B cell (primary cell): ENCODE data around the gene RSBN1L. TPM values are rescaled to one million over a fixed set of nuclear protein-coding genes. Genes with fewer than 3 reads are reported as not detected.

Experiments
- ATAC-seq: fragments of 200-7000 bp; cut with Tn5 transposase; one replicate; pipeline ENCODE4 v1.10.0; 2021; ENCODE audit warnings: low read depth, mild to moderate bottlenecking, moderate number of reproducible peaks, moderate library complexity
- CTCF ChIA-PET: fragments of 350-600 bp; sonication (Branson Sonifier 250); formaldehyde crosslinking; loops from one replicate; lab custom pipeline; 2021; ENCODE audit warnings: antibody characterized with exemption, inconsistent platforms; lab: Charles Lee
- POLR2A ChIA-PET: fragments of 350-600 bp; sonication (Branson Sonifier 250); formaldehyde crosslinking; loops from one replicate; lab custom pipeline; 2021; ENCODE audit warnings: antibody characterized with exemption; lab: Charles Lee
- DNase-seq: peaks from one replicate; pipeline ENCODE4 v3.0.0; 2013
- H2AFZ ChIP-seq: 2 replicates; pipeline ENCODE4 v1.6.1; 2012; ENCODE audit warnings: mild to moderate bottlenecking, low read depth, low read length; ENCODE audit not compliant: insufficient read depth, poor library complexity, severe bottlenecking
- H3K27ac ChIP-seq, 2 donors: 1 replicate in 1 of 2; 2 replicates in 1 of 2; pipeline ENCODE4 v1.5.1; 2012 to 2013; ENCODE audit warnings: low read length in 2 of 2, mild to moderate bottlenecking in 2 of 2, moderate library complexity in 1 of 2
- H3K27me3 ChIP-seq, 4 experiments: fragments of 200-600 bp in 1 of 4; sonication (generic) in 1 of 4; replicated peaks in 1 of 4; 1 replicate in 2 of 4; 2 replicates in 2 of 4; pipeline versions ENCODE4 v1.6.1 to v1.7.0; 2013 to 2016; ENCODE audit warnings: low read length in 3 of 4, mild to moderate bottlenecking in 2 of 4, mixed read lengths in 1 of 4, moderate library complexity in 1 of 4; ENCODE audit not compliant: insufficient read depth in 4 of 4, control insufficient read depth in 3 of 4; ENCODE audit errors: control extremely low read depth in 1 of 4
- H3K36me3 ChIP-seq, 2 experiments: replicated peaks in 1 of 2; 1 replicate in 1 of 2; 2 replicates in 1 of 2; pipeline versions ENCODE4 v1.6.1 to v1.7.1; 2013; ENCODE audit warnings: low read length in 1 of 2; ENCODE audit not compliant: insufficient read depth in 2 of 2, control insufficient read depth in 1 of 2; ENCODE audit errors: control extremely low read depth in 1 of 2, extremely low read depth in 1 of 2
- H3K4me1 ChIP-seq, 2 donors: fragments of 200-600 bp in 1 of 2; sonication (generic) in 1 of 2; 1 replicate in 1 of 2; 2 replicates in 1 of 2; pipeline versions ENCODE4 v1.5.1 to v1.6.1; 2013 to 2017; ENCODE audit warnings: low read length in 2 of 2; ENCODE audit not compliant: control insufficient read depth in 2 of 2, insufficient read depth in 2 of 2
- H3K4me2 ChIP-seq: replicated peaks from 2 replicates; pipeline ENCODE3; 2012; ENCODE audit warnings: mild to moderate bottlenecking, low read depth, low read length; ENCODE audit not compliant: poor library complexity, severe bottlenecking
- H3K4me3 ChIP-seq, 5 experiments: fragments of 200-600 bp in 1 of 5; sonication (generic) in 1 of 5; 1 replicate in 3 of 5; 2 replicates in 2 of 5; pipeline versions ENCODE4 v1.5.1 to v1.7.0; 2011 to 2016; ENCODE audit warnings: low read length in 4 of 5, mild to moderate bottlenecking in 4 of 5, low read depth in 2 of 5, control low read depth in 1 of 5, moderate library complexity in 1 of 5; ENCODE audit not compliant: insufficient read depth in 1 of 5; ENCODE audit errors: control extremely low read depth in 1 of 5, extremely low read depth in 1 of 5
- H3K79me2 ChIP-seq: fragments of 200-600 bp; sonication (generic); one replicate; pipeline ENCODE4 v1.6.0; 2016; ENCODE audit warnings: low read length; ENCODE audit not compliant: control insufficient read depth, insufficient read depth
- H3K9ac ChIP-seq: fragments of 200-600 bp; sonication (generic); 2 replicates; pipeline ENCODE4 v1.6.1; 2017; ENCODE audit warnings: mild to moderate bottlenecking, low read length, moderate library complexity
- H3K9me3 ChIP-seq, 3 donors: one replicate each; pipeline versions ENCODE4 v1.6.1 to v1.7.1; 2013; ENCODE audit warnings: low read length in 2 of 3; ENCODE audit not compliant: control insufficient read depth in 2 of 3, insufficient read depth in 1 of 3; ENCODE audit errors: control extremely low read depth in 1 of 3
- H4K20me1 ChIP-seq: 2 replicates; pipeline ENCODE4 v1.6.0; 2012; ENCODE audit warnings: mild to moderate bottlenecking, low read length; ENCODE audit not compliant: insufficient read depth, control insufficient read depth, poor library complexity, severe bottlenecking
- H3K27ac Mint-ChIP-seq: one replicate; pipeline ENCODE4 v1.8.0; 2021; ENCODE audit warnings: mixed read lengths
- H3K27me3 Mint-ChIP-seq: one replicate; pipeline ENCODE4 v1.8.0; 2021; ENCODE audit warnings: mixed read lengths
- H3K4me1 Mint-ChIP-seq: one replicate; pipeline ENCODE4 v1.8.0; 2021; ENCODE audit warnings: mixed read lengths
- H3K4me3 Mint-ChIP-seq: one replicate; pipeline ENCODE4 v1.8.0; 2021; ENCODE audit warnings: mixed read lengths
- H3K9me3 Mint-ChIP-seq: one replicate; pipeline ENCODE4 v1.8.0; 2022; ENCODE audit warnings: mixed read lengths; ENCODE audit not compliant: insufficient read depth
- CTCF ChIP-seq: fragments of 200-600 bp; IDR thresholded peaks from one replicate; pipeline ENCODE4 v1.8.0; 2022; ENCODE audit warnings: antibody characterized with exemption, mild to moderate bottlenecking
- EZH2 ChIP-seq: IDR thresholded peaks from 2 replicates; pipeline ENCODE4 v1.6.1; 2012; ENCODE audit warnings: borderline replicate concordance, low read depth, mild to moderate bottlenecking, moderate library complexity, low read length; ENCODE audit not compliant: insufficient read depth, poor library complexity, severe bottlenecking
- WGBS: methylation state at CpG from one replicate; pipeline ENCODE4 v1.1.5; 2013; ENCODE audit warnings: missing lambda C conversion rate; ENCODE audit not compliant: insufficient coverage; 5-methylcytosine and 5-hydroxymethylcytosine counted together
- intact Hi-C: fragments of 100-400 bp; cut with micrococcal nuclease; formaldehyde crosslinking; loops from one replicate; pipeline ENCODE4 v1.10.0; 2022
- polyA plus RNA-seq: library from polyadenylated mRNA; depleted of rRNA; stranded (reverse); fragments of >200 nt; gene quantifications from 2 replicates; pipeline ENCODE4 v1.2.3, GENCODE V29; 2012
- total RNA-seq, 2 donors: library from RNA; stranded (reverse); fragments of 120-200 nt in 1 of 2; gene quantifications; 1 replicate in 1 of 2; 2 replicates in 1 of 2; pipeline versions ENCODE4 v1.2.3 to v1.2.4, GENCODE V29; 2013 to 2022

RSBN1L gene
- total and polyA plus RNA-seq, 2 donors (not counting 1 experiment from before 2014, with no cell fraction given) = 17.0 to 47.0 TPM

DNA sequence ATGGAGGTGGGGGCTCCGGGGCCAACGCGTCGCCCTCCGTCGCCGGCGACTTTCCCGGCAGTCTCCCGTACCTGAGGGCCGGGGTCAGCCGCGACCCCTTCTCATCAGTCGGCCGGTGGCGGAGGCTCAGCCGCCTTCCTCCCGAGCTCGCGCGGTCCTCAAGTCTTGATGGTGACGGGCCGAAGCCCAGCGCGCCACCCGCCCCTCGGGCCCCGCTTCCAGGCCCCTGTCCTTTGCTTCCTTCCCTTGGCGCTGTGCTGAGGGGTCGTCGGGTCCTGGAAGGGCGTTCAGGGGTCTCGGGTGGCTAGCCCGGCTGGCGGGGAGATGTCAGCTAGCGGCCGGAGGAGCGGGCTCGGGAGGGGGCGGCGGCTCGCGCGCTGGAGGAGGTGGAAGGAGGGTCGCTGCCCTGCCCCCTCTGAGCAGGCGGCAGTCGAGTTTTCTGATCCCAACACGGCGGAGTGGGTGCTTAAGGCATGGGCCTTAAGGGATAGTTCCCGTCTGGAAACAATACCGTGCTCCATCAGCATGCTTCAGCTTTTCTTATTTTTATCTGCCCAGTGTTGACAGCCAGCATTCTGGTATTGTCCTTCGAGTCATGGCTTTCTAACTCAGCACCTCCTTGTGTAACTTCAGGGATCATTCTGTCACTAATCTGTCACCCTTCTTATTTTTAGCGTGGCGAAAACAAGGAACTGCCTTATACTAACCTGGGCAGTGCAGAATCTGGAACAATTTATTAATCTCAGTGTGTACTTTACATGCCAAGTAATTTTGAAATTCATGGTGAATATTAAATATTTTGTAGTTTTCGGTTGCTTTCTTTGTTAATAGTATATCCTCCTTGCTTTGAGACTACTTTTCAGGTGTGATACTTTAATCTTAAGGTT, 103.1 kb downstream of the RSBN1L start:
- ChIA-PET CTCF (interaction anchor here (0.5 to 3.1 kb wide), 10 partner anchors 22 to 1462 kb away, joined by 3 to 13 read pairs (median 4); partner anchors contain the start of gene RSBN1L), POLR2A (interaction anchor here (1.0 to 3.0 kb wide), 2 partner anchors 23 to 25 kb away, joined by 6 to 20 read pairs; no protein-coding TSS in a partner anchor)
- H3K4me3 Mint-ChIP-seq = peak overlapping the region; percentile 91
- H3K27ac Mint-ChIP-seq = peak overlapping the region; percentile 92
- peaks cover 80% of the 10 kb centered on the region for H3K4me1 Mint-ChIP-seq
- H3K27me3 Mint-ChIP-seq = no peaks in the 10 kb centered on the region
- Histone ChIP-seq H3K27me3 (no peaks in the 10 kb centered on the region), H3K4me1 (peaks cover 50 to 57% of the 10 kb centered on the region in 2 donors), H3K4me2 (peak overlapping the region; percentile 88), H3K9me3 (no peaks in the 10 kb centered on the region), H3K4me3 (peak overlapping the region; percentile 79 to 97 (median 91)), H3K36me3 (peaks cover 0 to 2% of the 10 kb centered on the region in 2 experiments), H3K9ac (peak overlapping the region; percentile 88), H3K79me2 (peaks cover 93% of the 10 kb centered on the region), H2AFZ (peak overlapping the region; percentile 85), H3K27ac (peak overlapping the region; percentile 77 to 87), H4K20me1 (peaks cover 15% of the 10 kb centered on the region)
- intact Hi-C loops = loop anchor here (5.0 kb wide), 1 partner anchor 42 kb away; no protein-coding TSS in a partner anchor
- peak; percentile 60 for DNase-seq
- TF ChIP-seq EZH2 (no peak), CTCF (peak; percentile 55)
- no peaks in the 10 kb centered on the region for H3K9me3 Mint-ChIP-seq
- WGBS = under 1% methylated on average over 51 of the region's 55 CpGs
- ATAC-seq = no peak

DNA sequence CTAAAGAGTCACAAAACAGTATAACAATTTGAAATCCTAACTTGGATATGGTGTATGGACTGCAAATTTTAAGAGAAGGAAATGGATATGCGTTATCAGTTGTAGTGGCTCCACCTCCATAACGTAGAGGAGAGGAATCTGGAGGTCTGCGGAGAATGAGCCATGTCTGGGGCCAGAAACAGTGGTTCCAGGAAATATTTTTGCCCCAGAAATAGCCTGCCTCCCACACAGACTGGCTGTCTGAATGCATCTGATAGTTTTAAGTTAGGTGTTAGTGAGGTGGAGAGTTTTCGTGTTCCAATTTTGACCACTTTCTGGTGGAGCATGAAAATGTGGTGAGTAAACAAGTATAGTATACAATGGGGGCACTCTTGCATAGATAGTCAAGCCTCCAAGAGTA, 103.9 kb downstream of the RSBN1L start:
- H3K4me1 Mint-ChIP-seq = peaks cover 81% of the 10 kb centered on the region
- H3K36me3 ChIP-seq = no peaks in the 10 kb centered on the region
- peak overlapping the region; percentile 91 for H3K4me3 Mint-ChIP-seq
- H3K9me3 ChIP-seq = no peaks in the 10 kb centered on the region
- peak overlapping the region; percentile 88 for H3K9ac ChIP-seq
- H3K4me2 ChIP-seq = peak overlapping the region; percentile 88
- H3K27me3 ChIP-seq = no peaks in the 10 kb centered on the region
- H3K27me3 Mint-ChIP-seq = no peaks in the 10 kb centered on the region
- intact Hi-C loops = loop anchor here (5.0 kb wide), 1 partner anchor 37 kb away; no protein-coding TSS in a partner anchor
- H4K20me1 ChIP-seq = peaks cover 9% of the 10 kb centered on the region
- peaks cover 51 to 66% of the 10 kb centered on the region in 2 donors for H3K4me1 ChIP-seq
- POLR2A ChIA-PET = interaction anchor here (3.0 kb wide), 1 partner anchor 24 kb away, joined by 20 read pairs; no protein-coding TSS in a partner anchor
- peak overlapping the region; percentile 92 for H3K27ac Mint-ChIP-seq
- peak overlapping the region; percentile 41 for H2AFZ ChIP-seq
- 0% methylated on average over 2 of the region's 4 CpGs for WGBS
- no peaks in the 10 kb centered on the region for H3K9me3 Mint-ChIP-seq
- H3K27ac ChIP-seq = peak overlapping the region in 1 of 2 donors; percentile 87
- no peak for DNase-seq
- ATAC-seq = no peak
- no peak for TF ChIP-seq CTCF
- TF ChIP-seq EZH2 = no peak
- CTCF ChIA-PET = no interaction called here
- peaks cover 93% of the 10 kb centered on the region for H3K79me2 ChIP-seq
- peak overlapping the region in 4 of 5 experiments; percentile 79 to 97 (median 92) for H3K4me3 ChIP-seq
